ENCODE results near the gene GOLGA8G. TPM values are rescaled to one million over a fixed set of nuclear protein-coding genes. Genes with fewer than 3 reads are reported as not detected.
A peak's percentile ranks its signal among the peaks of the same experiment; 100 is the strongest.
"Not testable (repeated sequence)": the region's sequence is repeated elsewhere in the genome, so short reads cannot be mapped to it uniquely, and the experiment has no call there.

GOLGA8G gene
- total RNA-seq: not detected
- long read RNA-seq: 0 reads

DNA sequence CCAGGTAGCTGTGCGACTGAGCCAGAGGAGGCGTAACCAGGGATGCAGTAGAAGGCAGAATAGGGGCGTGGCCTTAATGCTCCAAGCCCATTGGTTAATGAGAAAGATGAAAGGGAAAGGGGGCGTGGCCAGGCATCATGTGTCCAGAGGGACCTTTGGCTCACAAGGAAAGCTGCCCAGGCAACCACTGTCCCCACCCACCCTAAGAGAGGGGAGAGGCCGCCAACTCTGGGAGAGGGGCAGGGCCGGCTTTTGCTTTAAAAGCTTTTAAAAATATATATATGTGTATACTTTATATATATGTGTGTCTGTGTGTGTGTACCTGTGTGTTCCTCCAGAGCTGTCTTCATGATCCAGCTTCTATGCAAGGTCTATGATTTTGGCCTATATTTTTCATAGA, at the start of gene GOLGA8G:
TSS of gene GOLGA8G (minus strand) at position 18 of the 400 bp plus-strand sequence. CDS start 62 bp downstream, outside the sequence.
- H3K4me3 ChIP-seq; DNase-seq; intact Hi-C loops (cut with micrococcal nuclease); H3K27me3 ChIP-seq (ENCODE audit: low read depth); H3K27ac ChIP-seq (replicated peaks); H3K36me3 ChIP-seq; H3K9me3 ChIP-seq (replicated peaks); H3K4me1 ChIP-seq: not testable (repeated sequence)

DNA sequence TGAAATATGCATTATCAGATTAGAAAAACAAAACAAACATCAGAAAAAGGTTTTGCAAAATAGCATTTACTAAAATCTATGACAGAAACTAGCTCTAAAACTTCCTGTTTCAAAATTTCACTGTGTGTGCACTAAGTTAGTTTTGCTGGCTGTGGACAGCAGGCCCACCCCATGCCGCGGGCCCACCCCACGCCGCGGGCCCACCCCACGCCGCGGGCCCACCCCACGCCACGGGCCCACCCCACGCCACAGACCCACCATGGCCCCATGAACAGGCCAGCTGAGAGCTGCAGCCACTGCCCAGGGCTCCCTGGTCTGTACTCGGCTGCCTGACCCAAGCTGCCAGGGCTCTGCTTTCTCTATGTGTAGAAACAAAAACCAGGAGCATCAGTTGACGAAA, 40.6 kb upstream of the GOLGA8G start:
- H3K36me3 ChIP-seq; H3K4me1 ChIP-seq; intact Hi-C loops (cut with micrococcal nuclease); H3K27ac ChIP-seq (replicated peaks); H3K4me3 ChIP-seq; H3K27me3 ChIP-seq (ENCODE audit: low read depth); DNase-seq; H3K9me3 ChIP-seq (replicated peaks): not testable (repeated sequence)

GRCh38 chr15:28553268-28553667, 20.5 kb upstream of the GOLGA8G start, which contains the start of gene GOLGA6L25:
Gene GOLGA6L25, plus strand, starts transcription at chr15:28553568. Its CDS starts 61 bp downstream, at chr15:28553629.
- H3K36me3 ChIP-seq; intact Hi-C loops (cut with micrococcal nuclease); H3K27ac ChIP-seq (replicated peaks); H3K4me1 ChIP-seq; H3K9me3 ChIP-seq (replicated peaks); DNase-seq; H3K27me3 ChIP-seq (ENCODE audit: low read depth); H3K4me3 ChIP-seq: not testable (repeated sequence)

- intact Hi-C loops (cut with micrococcal nuclease); H3K27ac ChIP-seq (replicated peaks); H3K36me3 ChIP-seq; H3K9me3 ChIP-seq (replicated peaks); H3K4me3 ChIP-seq; H3K4me1 ChIP-seq; DNase-seq; H3K27me3 ChIP-seq (ENCODE audit: low read depth): not testable (repeated sequence)
Measured at GRCh38 chr15:28515208-28515607, 17.6 kb downstream of the GOLGA8G start.

- H3K36me3 ChIP-seq; H3K27ac ChIP-seq (replicated peaks); intact Hi-C loops (cut with micrococcal nuclease); H3K9me3 ChIP-seq (replicated peaks); H3K4me3 ChIP-seq; DNase-seq; H3K27me3 ChIP-seq (ENCODE audit: low read depth); H3K4me1 ChIP-seq: not testable (repeated sequence)
Measured at GRCh38 chr15:28514128-28514527, 18.6 kb downstream of the GOLGA8G start.

DNA sequence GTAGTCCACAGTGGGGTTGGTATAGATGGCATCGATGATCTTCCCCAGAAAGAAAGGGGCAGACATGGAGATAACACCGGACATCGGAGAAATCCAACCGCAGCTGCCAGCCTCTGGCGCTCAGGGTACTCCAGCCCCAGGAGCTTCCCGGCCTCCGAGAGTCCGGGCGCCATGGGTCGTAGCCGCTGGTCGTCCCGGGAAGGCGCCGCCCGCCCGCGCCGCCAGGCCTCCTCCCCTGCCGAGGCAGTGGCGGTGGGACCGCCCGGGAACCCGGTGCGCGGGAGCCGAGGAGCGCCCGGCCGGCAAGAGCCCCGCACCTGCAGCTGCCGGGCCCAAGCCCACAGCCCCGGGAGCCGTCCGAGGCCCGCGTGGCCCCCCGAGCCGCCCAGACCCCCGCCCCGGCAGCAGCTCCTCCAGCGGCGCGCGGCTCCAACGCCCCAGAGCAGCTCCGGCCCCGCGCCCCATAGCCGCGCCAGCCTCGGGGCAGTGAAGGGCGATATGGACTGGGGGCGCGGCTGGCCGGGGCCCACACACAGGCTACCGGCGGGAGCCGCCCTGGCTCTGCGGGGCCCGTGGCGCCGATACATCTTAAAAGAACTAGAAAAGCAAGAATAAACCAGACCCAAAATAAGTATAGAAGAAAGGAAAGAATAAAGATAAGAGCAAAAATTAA, 24.4 kb downstream of the GOLGA8G start:
- intact Hi-C loops (cut with micrococcal nuclease); H3K9me3 ChIP-seq (replicated peaks); H3K36me3 ChIP-seq; H3K4me1 ChIP-seq; H3K27me3 ChIP-seq (ENCODE audit: low read depth); H3K27ac ChIP-seq (replicated peaks): not testable (repeated sequence)
- H3K4me3 ChIP-seq: peak overlapping the region; percentile 37
- peak; percentile 2 for DNase-seq

DNA sequence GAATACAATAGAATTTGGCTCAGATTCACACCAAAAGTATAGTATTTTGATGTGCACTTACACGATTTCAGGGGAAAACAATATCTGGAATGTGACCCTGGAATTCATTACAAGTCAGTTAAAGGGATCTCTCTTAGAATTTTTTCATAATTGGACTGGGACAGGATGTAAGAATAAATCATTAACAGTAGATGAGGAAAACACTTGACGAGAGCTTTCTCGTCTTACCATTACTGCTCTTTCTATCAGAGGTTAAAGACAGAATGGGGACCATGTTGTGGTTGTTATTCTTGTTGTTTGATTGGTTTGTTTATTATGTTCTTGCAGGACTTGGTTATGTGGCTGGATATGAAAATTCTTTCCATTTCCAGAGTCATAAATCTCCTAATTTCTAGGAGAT, 51.4 kb downstream of the GOLGA8G start:
- DNase-seq; H3K4me3 ChIP-seq; H3K4me1 ChIP-seq; H3K27me3 ChIP-seq (ENCODE audit: low read depth); H3K36me3 ChIP-seq; intact Hi-C loops (cut with micrococcal nuclease); H3K27ac ChIP-seq (replicated peaks); H3K9me3 ChIP-seq (replicated peaks): not testable (repeated sequence)

Small RNA genes within 50 kb of the gene (microRNA-seq; reads per million reads assigned to microRNA genes)
- not detected for gene MIR4509-3

Other genes starting within 250 kb of the GOLGA8G start
- 45.8 TPM for gene HERC2, start 210.8 kb downstream of the GOLGA8G start, total RNA-seq
- not detected for gene GOLGA6L24, start 174.9 kb downstream of the GOLGA8G start, total RNA-seq
- not detected for gene GOLGA8F, start 154.3 kb downstream of the GOLGA8G start, total RNA-seq
- gene GOLGA6L25, start 20.6 kb upstream of the GOLGA8G start, total RNA-seq: not detected
- 2.5 TPM for gene GOLGA8M, start 179.4 kb upstream of the GOLGA8G start, total RNA-seq